NT2/D1 (cell line): ENCODE data around the gene MAPK10.

Experiments
- DNase-seq: peaks from one replicate; pipeline ENCODE4 v3.0.0-alpha.2; 2011; ENCODE audit warnings: low read depth, low spot score
- H3K27me3 ChIP-seq: 2 replicates; pipeline ENCODE4 v1.6.0; 2011; ENCODE audit warnings: mild to moderate bottlenecking; ENCODE audit not compliant: insufficient read length, insufficient read depth
- H3K36me3 ChIP-seq: 2 replicates; pipeline ENCODE4 v1.6.1; 2011; ENCODE audit warnings: mild to moderate bottlenecking, low read length, mixed read lengths; ENCODE audit not compliant: insufficient read depth, insufficient read length
- H3K4me1 ChIP-seq: 2 replicates; pipeline ENCODE4 v1.5.1; 2011; ENCODE audit not compliant: insufficient read depth, insufficient read length
- H3K4me3 ChIP-seq: 2 replicates; pipeline ENCODE4 v1.5.1; 2011; ENCODE audit warnings: low read depth; ENCODE audit not compliant: insufficient read length
- H3K9ac ChIP-seq: 2 replicates; pipeline ENCODE4 v1.6.0; 2011; ENCODE audit warnings: low read depth; ENCODE audit not compliant: insufficient read length
- H3K9me3 ChIP-seq: 2 replicates; pipeline ENCODE4 v1.5.1; 2011; ENCODE audit warnings: mild to moderate bottlenecking, low read length; ENCODE audit not compliant: insufficient read depth
- SUZ12 ChIP-seq: IDR thresholded peaks from 2 replicates; pipeline ENCODE4 v1.6.1; 2011; ENCODE audit not compliant: insufficient read length, insufficient read depth; ENCODE audit errors: extremely low read depth
- YY1 ChIP-seq: IDR thresholded peaks from 2 replicates; pipeline ENCODE4 v1.6.1; 2011; ENCODE audit not compliant: insufficient read length, insufficient read depth
- ZNF274 ChIP-seq: IDR thresholded peaks from 2 replicates; pipeline ENCODE4 v1.6.1; 2011; ENCODE audit warnings: mild to moderate bottlenecking, low read depth, low read length

MAPK10 gene

DNA sequence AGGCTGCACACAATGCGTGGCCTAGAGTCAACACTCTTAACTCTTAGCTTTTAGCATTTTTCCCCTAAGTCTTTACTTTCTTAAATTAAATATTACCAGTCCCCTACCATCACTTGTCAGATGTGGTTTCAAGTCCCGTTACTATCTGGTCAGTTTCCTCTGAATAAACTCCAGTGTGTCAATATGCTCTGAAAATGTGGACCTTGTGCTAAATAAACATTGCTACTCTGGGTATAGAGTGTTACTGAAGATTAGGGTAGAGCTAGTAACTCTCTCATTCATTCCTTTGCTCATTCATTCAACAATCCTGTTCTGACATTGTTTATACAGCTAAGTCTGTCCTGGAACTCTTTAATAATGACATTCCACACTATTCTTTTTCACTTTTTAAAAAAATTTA, 251.0 kb downstream of the MAPK10 start:
- Histone ChIP-seq H3K9ac (no peak overlapping the region), H3K4me3 (no peak overlapping the region), H3K4me1 (no peaks in the 10 kb centered on the region), H3K27me3 (no peaks in the 10 kb centered on the region), H3K9me3 (no peaks in the 10 kb centered on the region), H3K36me3 (no peaks in the 10 kb centered on the region)
- no peak for DNase-seq
- no peak for TF ChIP-seq YY1
- no peak for TF ChIP-seq ZNF274
- TF ChIP-seq SUZ12 = no peak

DNA sequence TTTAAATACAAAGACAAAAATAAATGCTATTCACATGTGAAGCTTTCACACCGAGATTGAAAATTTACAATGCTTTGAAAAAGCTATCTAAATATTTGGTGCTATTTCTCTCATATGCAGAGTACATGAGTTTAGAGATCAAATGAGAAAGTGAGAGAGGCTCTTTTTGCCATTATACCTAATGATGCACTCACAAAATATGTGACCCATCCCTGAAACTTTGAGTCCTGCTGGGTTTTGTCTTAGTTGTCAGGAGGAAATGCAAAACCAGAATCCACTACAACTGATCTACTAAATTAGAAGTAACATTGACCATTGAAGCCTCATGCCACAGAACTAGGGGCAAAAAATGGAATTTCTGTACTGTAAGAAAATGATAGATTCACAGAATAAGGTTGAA, 251.7 kb downstream of the MAPK10 start:
- Histone ChIP-seq H3K9me3 (no peaks in the 10 kb centered on the region), H3K36me3 (no peaks in the 10 kb centered on the region), H3K27me3 (no peaks in the 10 kb centered on the region), H3K4me3 (no peak overlapping the region), H3K4me1 (no peaks in the 10 kb centered on the region), H3K9ac (no peak overlapping the region)
- TF ChIP-seq SUZ12 (no peak), YY1 (no peak)
- DNase-seq = no peak

DNA sequence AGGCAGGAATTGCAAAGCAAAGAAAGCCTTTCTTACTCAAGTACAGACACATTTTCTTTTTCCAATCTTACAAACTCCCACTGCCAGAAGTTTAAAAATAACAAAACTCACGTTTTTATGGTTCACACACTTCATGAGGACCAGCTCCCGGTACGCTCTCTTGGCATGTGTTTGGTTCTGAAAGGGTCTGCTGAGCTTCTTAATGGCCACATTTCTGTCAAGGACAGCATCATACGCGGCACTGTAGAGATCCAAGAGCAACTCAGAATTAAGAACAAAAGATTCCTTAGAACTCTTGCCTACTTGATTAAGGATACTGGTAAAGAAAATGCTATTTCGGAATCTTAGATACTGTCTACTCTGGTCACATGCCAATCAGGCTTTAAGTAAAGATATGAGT, 252.7 kb downstream of the MAPK10 start:
- no peaks in the 10 kb centered on the region for H3K36me3 ChIP-seq
- DNase-seq = no peak
- H3K4me1 ChIP-seq = no peaks in the 10 kb centered on the region
- no peak overlapping the region for H3K9ac ChIP-seq
- TF ChIP-seq SUZ12 (no peak), YY1 (no peak), ZNF274 (no peak)
- no peaks in the 10 kb centered on the region for H3K27me3 ChIP-seq
- no peaks in the 10 kb centered on the region for H3K9me3 ChIP-seq
- no peak overlapping the region for H3K4me3 ChIP-seq

DNA sequence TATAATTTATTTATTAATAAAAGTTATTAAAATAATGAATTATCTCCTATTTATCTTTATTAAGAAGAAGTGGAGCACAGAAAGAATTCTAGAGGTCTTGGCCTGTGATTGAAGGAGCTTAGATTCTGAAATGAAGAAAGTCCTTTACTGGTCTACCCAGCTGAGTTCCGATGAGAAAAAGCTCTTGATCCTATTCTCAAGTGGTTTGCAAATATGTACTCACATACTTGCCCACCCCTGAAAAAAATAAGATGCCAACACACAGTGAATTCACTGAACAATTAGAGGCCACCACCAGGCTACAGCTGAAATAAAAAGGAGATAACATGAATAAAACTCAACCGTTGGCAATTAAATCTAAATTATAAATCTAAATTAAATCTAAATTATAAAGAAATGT, 253.4 kb downstream of the MAPK10 start:
- no peaks in the 10 kb centered on the region for H3K36me3 ChIP-seq
- no peak for TF ChIP-seq SUZ12
- no peak for TF ChIP-seq YY1
- TF ChIP-seq ZNF274 = no peak
- H3K9me3 ChIP-seq = no peaks in the 10 kb centered on the region
- no peak for DNase-seq
- no peaks in the 10 kb centered on the region for H3K4me1 ChIP-seq
- no peak overlapping the region for H3K4me3 ChIP-seq
- no peak overlapping the region for H3K9ac ChIP-seq
- no peaks in the 10 kb centered on the region for H3K27me3 ChIP-seq

DNA sequence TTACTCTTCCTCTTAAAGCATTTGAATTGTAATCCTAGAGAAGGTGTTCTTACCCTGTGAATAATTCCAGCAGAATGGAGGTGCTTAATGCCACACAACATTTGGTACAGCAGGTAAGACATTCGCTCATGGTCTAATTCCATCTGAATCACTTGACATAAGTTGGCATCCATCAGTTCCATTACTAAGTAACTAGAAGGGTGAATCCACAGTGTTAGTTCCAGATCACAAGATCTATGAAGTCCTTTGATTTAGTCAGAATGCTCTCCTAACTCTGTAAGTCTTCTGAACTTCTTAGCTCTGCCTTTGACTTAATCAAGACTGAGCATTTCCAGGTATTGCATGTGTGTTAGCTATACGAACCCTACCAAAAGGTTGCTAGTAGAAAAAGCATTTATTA, 258.0 kb downstream of the MAPK10 start:
- Histone ChIP-seq H3K4me3 (no peak overlapping the region), H3K9ac (no peak overlapping the region), H3K4me1 (peaks cover 2% of the 10 kb centered on the region), H3K27me3 (no peaks in the 10 kb centered on the region), H3K36me3 (no peaks in the 10 kb centered on the region), H3K9me3 (no peaks in the 10 kb centered on the region)
- TF ChIP-seq YY1 (no peak), SUZ12 (no peak), ZNF274 (no peak)
- DNase-seq = no peak

DNA sequence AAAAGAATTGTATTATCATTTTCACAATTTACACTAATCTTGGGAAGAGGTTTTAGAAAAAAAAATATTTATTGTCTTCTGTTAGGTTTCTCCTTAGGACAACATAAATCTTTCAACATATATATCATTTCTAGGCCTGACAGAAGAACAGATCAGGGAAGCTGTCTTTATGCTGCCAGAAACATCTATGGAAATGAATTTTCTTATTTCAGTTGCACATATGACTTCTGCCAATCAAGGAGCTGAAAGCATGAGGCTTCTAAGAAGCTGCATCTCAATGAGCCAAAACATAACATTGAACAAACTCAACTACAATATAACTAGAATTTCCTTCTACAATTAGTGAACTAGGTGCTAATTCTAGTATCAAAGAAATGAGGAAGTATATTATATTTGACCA, 258.4 kb downstream of the MAPK10 start:
- Histone ChIP-seq H3K9me3 (no peaks in the 10 kb centered on the region), H3K9ac (no peak overlapping the region), H3K4me3 (no peak overlapping the region), H3K36me3 (no peaks in the 10 kb centered on the region), H3K4me1 (peaks cover 2% of the 10 kb centered on the region), H3K27me3 (no peaks in the 10 kb centered on the region)
- TF ChIP-seq ZNF274 (no peak), SUZ12 (no peak), YY1 (no peak)
- DNase-seq = no peak

DNA sequence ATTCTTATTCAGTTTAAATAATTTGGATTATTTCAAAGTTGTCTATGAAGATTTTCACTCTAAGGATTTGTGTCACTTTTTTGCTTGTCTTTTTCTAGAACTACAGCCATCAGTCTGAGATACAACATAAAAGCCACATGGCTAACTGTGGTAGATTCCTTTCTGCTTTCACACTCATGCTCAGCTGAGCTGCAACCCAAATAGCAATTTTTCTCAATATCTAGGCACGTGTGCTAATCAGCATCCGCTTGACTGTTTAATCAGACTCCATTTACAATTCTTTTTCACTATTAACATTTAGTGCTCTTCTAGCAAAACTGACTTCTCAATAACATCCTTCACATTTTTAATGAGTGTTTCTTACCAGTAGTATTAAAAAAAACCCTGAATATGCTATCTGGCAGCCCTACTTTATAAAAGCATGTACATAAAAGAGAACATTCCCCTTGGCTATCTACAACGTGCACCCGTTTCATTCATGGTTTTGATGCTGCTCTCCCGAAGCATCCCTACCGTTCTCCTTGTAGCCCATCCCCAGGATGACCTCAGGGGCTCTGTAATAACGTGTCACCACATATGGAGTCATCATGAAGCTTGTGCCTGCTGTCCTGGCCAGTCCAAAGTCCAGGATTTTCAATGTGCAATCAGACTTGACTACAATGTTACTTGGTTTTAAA, 259.2 kb downstream of the MAPK10 start:
- no peak for DNase-seq

DNA sequence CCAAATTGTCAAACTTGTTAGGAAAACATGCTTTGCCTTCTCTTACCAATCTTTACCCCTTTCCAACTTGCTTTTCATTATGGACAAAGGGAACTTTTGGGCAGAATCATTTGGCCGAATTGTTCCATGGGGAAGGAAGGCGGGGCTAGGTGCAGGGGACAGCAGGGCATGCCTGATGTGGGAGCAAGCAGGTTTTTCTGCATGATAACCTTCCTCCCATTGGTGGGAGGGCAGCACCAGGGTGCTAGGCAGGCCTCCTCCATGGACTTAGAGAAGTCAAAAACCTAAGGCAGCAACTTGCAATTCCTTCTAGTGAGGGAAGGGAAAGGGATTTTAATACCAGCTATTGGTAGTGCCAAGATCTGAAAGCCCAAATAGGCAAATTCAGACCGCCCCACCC, 260.5 kb downstream of the MAPK10 start:
- H3K9me3 ChIP-seq = no peaks in the 10 kb centered on the region
- H3K36me3 ChIP-seq = no peaks in the 10 kb centered on the region
- peaks cover 2% of the 10 kb centered on the region for H3K4me1 ChIP-seq
- H3K9ac ChIP-seq = no peak overlapping the region
- H3K4me3 ChIP-seq = no peak overlapping the region
- H3K27me3 ChIP-seq = no peaks in the 10 kb centered on the region
- TF ChIP-seq ZNF274 (no peak), YY1 (no peak), SUZ12 (no peak)
- no peak for DNase-seq

More for the DNA sequence above, 259.2 kb downstream of the MAPK10 start:
- H3K9ac ChIP-seq = no peak overlapping the region
- H3K9me3 ChIP-seq = no peaks in the 10 kb centered on the region
- H3K4me3 ChIP-seq = no peak overlapping the region
- TF ChIP-seq SUZ12 (no peak), ZNF274 (no peak), YY1 (no peak)
- H3K27me3 ChIP-seq = no peaks in the 10 kb centered on the region
- no peaks in the 10 kb centered on the region for H3K36me3 ChIP-seq
- H3K4me1 ChIP-seq = peaks cover 2% of the 10 kb centered on the region
